K562 treated with DMSO at 1 percent for 24 hours (cell line): ENCODE results near the gene SLC16A5. TPM values are rescaled to one million over a fixed set of nuclear protein-coding genes. Genes with fewer than 3 reads are reported as not detected.

ENCODE experiments used
- total RNA-seq: library from RNA; unstranded; fragments of 300-600 nt; gene quantifications from 2 replicates; pipeline ENCODE4 v1.2.3, GENCODE V29; 2022; ENCODE audit warnings: low read depth; ENCODE audit not compliant: insufficient read depth

Gene SLC16A5, protein sequence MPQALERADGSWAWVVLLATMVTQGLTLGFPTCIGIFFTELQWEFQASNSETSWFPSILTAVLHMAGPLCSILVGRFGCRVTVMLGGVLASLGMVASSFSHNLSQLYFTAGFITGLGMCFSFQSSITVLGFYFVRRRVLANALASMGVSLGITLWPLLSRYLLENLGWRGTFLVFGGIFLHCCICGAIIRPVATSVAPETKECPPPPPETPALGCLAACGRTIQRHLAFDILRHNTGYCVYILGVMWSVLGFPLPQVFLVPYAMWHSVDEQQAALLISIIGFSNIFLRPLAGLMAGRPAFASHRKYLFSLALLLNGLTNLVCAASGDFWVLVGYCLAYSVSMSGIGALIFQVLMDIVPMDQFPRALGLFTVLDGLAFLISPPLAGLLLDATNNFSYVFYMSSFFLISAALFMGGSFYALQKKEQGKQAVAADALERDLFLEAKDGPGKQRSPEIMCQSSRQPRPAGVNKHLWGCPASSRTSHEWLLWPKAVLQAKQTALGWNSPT
- 6.4 and 8.4 TPM in 2 replicates for total RNA-seq

DNA sequence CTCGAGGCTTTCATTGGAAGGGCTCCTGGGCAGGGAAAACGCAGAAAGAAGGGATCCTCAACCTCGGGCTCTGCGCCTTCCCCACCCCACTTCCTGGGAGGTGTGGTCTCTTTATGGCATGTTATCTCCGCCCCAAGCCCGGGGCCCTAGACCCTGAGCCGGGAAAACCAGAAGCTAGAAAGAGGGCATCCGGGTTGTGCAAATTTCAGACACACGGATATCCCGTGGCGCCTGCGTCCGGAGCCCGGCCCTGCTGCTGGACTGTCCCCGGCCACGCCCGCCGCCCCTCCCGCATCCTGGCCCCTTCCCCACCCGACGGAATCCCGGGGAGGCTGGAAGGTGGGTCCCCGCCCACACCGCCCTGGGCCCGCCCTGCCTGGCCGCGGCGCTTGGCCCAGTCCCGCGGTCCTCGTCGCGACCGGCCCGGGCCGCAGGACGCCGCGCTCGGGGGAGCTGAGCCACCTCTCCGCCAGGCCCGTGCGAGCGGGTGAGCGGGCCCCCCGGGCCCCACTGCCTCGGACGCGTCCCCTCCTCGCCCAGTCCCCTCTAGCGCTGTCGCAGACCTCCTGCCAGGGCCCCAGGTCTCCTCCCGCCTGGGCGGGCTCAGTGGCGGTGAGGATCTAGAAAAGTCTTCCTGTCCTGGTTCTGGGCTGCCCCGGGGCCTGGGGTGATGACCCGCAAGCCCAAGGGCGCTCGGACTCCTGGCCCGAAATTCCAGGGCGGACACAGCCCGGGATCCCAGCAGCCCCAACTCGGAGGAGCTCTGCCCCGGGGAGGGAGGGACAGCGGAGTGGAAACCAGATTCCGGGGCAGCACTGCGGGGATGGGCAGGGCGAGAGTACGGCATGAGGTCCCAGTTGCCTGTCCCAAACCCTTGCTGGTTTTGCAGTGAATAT lies at the start of gene SLC16A5:
SLC16A5 (plus strand) TSS at position 397 of the 896 bp plus-strand sequence. CDS start 5,683 bp downstream, outside the sequence.

DNA sequence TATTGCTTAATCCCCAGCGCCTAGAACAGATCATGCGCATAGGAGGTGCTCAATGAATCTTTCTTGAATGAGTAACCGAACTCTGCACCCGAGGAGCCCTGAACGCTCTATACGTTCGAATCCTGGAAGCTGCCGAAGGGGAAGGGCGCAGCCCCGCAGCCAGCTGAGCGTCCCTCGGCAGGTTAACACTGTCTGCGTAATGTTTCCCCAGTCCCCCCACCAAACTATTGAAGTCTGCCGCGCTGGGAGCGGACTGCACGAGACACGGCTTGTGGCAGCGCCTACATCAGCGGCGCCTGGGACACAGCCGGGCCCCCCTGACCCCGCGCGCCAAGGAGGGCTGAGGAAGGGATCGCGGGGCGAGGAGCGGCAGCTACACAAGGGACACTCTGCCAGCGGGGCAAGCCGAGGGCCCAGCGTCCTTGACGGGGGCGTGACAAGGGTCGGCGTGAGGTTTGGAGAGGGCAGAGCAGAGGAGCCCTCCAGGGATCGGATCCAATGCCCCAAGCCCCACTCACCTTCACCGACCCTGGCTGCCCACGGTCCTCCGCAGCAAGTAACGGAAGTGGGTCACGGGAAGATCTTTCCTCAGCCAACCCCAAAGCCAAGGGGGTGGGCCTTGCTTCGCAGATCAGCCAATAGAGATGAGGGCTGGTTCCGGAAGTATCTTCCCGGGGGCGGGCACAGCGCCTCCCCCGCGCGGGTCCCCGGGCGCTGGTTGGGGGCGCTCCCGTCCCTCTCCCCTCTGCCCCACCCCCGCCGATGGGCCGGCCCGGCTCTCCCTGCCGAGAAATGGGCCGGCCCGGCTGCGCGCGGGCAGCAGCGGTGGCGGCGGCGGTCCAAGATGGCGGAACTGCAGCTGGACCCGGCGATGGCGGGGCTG lies 41.1 kb upstream of the SLC16A5 start, which contains the start of the genes ATP5PD and KCTD2:
ATP5PD (minus strand) TSS at position 563 of the 883 bp plus-strand sequence. CDS start 4,319 bp downstream, outside the sequence.
KCTD2 (plus strand) TSS at position 819 of the 883 bp plus-strand sequence; CDS start at position 845, 26 bp downstream.

DNA sequence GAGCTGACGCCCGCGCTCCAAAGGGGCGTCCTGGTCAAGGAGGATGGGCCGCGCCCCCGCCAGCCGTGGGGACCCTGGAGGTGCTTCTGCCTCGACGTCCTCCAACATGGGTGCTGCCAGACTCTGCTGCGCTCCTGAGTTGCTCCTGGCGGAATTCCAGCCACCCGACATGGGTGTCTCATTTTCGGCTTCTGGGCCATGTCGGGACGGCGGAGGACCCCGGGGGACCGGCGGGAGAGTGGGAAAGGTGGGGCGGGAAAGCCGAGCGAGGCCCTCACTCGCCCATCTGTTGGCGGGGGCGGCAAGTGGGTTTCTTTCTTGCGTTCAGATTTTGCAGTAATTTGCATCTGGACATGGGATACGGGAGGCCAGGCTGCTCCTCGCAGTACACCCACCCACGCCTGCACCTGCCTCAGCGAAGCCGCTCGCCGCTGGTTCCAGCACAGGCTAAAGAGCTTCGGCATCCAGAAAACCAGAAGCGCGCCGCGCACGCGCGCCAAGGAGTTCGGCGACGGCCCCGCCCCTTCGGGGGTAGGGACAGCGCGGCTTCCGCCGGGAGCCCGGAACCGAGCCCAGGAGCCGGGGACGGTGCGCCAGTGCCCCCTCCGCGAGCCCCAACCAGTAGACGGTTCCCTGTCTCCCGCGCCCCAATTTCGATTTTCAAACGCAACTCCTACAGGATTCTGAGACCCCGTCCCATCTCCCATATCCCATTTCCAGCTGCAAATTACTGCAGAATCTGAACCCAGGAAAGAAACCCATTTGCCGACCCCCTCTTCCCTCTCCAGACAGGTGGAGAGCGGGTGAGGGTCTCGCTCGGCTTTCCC lies 21.9 kb downstream of the SLC16A5 start, which contains the start of gene ARMC7:
ARMC7 (plus strand) TSS at position 563 of the 827 bp plus-strand sequence. CDS start 320 bp downstream, outside the sequence.

DNA sequence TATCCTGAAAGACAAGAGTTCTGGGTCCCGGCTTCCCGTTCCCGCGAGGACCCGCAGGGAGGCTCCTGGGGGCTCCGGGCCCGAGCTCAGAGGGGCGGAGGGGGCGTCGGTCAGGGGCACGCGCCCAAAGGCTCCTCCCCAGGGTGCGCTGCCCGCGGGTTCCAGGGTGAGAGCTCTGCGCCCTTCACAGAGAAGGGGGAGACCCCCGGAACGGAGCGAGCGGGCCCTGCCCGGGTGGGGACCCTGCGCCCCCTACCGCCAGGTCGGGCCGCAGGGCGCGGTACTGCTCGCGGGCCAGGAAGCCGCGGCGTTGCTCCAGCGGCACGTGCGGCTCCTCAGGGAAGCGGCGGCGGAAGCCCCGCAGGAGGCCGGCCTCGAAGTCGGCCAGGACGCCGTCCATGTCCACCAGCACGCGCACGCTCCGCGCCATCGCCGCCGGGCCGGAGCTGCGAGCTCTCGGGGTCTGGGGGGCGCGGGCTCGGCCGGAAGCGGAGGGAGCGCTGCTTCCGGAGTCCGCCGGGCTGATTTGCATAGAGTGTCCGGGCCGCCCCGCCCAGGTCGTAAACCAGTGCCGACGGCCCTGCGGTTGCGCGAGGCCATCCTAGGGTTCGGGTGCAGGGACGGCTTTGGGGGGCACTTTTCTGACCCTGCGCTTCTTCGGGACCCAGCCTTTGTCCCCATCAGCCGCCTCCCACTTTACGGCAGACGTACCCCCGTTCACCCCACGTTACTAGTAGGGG lies 43.7 kb downstream of the SLC16A5 start, which contains the start of gene NT5C:
NT5C (minus strand) TSS at position 465 of the 740 bp plus-strand sequence; CDS start at position 430, 35 bp downstream.

GRCh38 chr17:75154195-75155106 lies 66.7 kb downstream of the SLC16A5 start, which contains the start of gene JPT1:
TSS of gene JPT1 (minus strand) at chr17:75154512. CDS start at chr17:75154397, 115 bp downstream.

Other genes starting within 250 kb of the SLC16A5 start
- gene GRIN2C, start 228.1 kb upstream of the SLC16A5 start, total RNA-seq, result 0.37 and 1.00 TPM in 2 replicates
- gene FDXR, start 215.0 kb upstream of the SLC16A5 start, total RNA-seq, result 93.4 and 101 TPM in 2 replicates
- 0.13 and 0.63 TPM in 2 replicates for gene FADS6, start 194.3 kb upstream of the SLC16A5 start, total RNA-seq
- 1.6 and 2.0 TPM in 2 replicates for gene USH1G, start 164.7 kb upstream of the SLC16A5 start, total RNA-seq
- gene OTOP2, start 163.7 kb upstream of the SLC16A5 start, total RNA-seq, result 0.58 TPM in 1 of 2 replicates, not detected in the other
- gene OTOP3, start 152.1 kb upstream of the SLC16A5 start, total RNA-seq, result not detected in 2 replicates
- gene HID1, start 115.2 kb upstream of the SLC16A5 start, total RNA-seq, result 3.9 and 4.7 TPM in 2 replicates
- 17.4 and 19.2 TPM in 2 replicates for gene CDR2L, start 100.3 kb upstream of the SLC16A5 start, total RNA-seq
- 55.0 and 55.8 TPM in 2 replicates for gene MRPL58, start 75.3 kb upstream of the SLC16A5 start, total RNA-seq
- 387 and 416 TPM in 2 replicates for gene ATP5PD, start 41.0 kb upstream of the SLC16A5 start, total RNA-seq
- gene KCTD2, start 40.7 kb upstream of the SLC16A5 start, total RNA-seq, result 32.1 and 32.5 TPM in 2 replicates
- gene ARMC7, start 22.0 kb downstream of the SLC16A5 start, total RNA-seq, result 36.2 and 36.6 TPM in 2 replicates
- 61.6 and 76.3 TPM in 2 replicates for gene NT5C, start 43.8 kb downstream of the SLC16A5 start, total RNA-seq
- gene JPT1, start 66.6 kb downstream of the SLC16A5 start, total RNA-seq, result 151 and 160 TPM in 2 replicates
- gene SUMO2, start 95.0 kb downstream of the SLC16A5 start, total RNA-seq, result 115 and 125 TPM in 2 replicates
- 63.7 and 66.0 TPM in 2 replicates for gene NUP85, start 117.7 kb downstream of the SLC16A5 start, total RNA-seq
- gene GGA3, start 173.7 kb downstream of the SLC16A5 start, total RNA-seq, result 57.3 and 61.5 TPM in 2 replicates
- 59.7 and 63.6 TPM in 2 replicates for gene MRPS7, start 173.9 kb downstream of the SLC16A5 start, total RNA-seq
- gene MIF4GD, start 183.3 kb downstream of the SLC16A5 start, total RNA-seq, result 60.9 and 72.8 TPM in 2 replicates
- gene SLC25A19, start 201.5 kb downstream of the SLC16A5 start, total RNA-seq, result 28.8 and 29.6 TPM in 2 replicates